Stimulated activated CD8-positive, alpha-beta memory T cell treated with anti-CD3 and anti-CD28 coated beads, Interleukin-15, amount 100 ng/mL, for 1 hour (primary cell): ENCODE data around the gene PUS10.
"Not testable (repeated sequence)": the region's sequence is repeated elsewhere in the genome, so short reads cannot be mapped to it uniquely, and the experiment has no call there.

ENCODE experiments used
- DNase-seq: peaks from one replicate; pipeline ENCODE4 v3.0.0-alpha.2; 2020; ENCODE audit warnings: low read depth

The PUS10 gene

GRCh38 chr2:60926741-60927552 is 91.1 kb downstream of the PUS10 start:
- no peak for DNase-seq

DNA sequence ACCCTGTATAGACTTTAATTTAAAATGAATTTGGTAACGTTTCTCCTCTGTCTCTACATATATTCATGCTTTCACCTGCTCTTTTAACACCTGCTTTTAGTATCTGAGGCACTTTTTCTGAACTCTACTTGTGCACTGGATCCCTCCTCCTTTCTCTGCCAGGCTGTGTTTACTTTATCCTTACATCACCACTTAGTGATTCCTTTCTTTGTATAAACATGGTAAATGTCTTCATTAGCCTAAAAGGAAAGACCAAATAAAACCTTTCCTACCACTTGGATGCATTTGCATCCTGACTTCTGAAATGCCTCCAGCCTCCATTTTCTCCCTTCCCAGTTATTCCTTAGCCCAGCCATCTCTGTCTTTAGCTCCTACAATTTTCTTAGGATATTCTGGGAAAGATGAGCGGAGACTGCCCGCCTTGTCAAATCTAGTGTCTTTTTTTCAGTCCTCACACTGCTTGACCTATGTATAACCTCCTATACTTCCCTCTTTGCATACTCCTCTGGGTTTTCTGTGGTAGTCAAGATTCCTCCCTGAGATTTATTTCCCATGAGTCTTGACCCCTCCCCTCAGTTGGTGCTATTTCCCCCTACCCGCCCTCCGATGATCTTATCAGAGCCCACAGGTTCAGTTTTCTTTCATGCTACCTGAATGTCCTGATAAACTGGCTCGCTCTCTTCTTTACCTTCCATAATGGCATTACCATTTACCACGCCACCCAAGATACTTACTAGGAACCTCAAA is 91.9 kb downstream of the PUS10 start:
- DNase-seq: no peak

DNA sequence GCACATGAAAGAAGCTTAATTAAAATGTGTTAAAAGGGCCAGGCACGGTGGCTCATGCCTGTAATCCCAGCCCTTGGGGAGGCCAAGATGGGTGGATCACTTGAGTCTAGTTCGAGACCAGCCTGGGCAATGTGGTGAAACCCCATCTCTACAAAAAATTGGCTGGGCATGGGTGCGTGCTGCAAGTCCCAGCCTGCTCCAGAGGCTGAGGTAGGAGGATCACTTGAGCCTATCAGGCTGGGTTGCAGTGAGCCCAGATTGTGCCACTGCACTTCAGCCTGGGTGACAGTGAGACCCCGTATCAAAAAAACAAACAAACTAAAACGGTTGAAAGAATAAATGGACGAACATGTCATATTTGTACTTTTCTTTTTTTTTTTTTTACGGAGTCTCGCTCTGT is 110.7 kb downstream of the PUS10 start:
- no peak for DNase-seq

- no peak for DNase-seq
Observed at GRCh38 chr2:60906395-60906794, 111.7 kb downstream of the PUS10 start.

DNA sequence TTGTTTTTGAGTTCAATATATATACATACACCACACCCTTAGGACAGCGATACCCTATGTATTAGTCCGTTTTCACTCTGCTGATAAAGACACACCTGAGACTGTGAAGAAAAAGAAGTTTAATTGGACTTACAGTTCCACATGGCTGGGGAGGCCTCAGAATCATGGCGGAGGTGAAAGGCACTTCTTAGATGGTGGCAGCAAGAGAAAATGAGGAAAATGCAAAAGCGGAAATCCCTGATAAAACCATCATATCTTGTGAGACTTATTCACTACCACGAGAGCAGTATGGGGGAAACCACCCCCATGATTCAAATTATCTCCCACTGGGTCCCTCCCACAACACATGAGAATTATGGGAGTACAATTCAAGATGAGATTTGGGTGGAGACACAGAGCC is 112.2 kb downstream of the PUS10 start:
- not testable (repeated sequence) for DNase-seq

DNA sequence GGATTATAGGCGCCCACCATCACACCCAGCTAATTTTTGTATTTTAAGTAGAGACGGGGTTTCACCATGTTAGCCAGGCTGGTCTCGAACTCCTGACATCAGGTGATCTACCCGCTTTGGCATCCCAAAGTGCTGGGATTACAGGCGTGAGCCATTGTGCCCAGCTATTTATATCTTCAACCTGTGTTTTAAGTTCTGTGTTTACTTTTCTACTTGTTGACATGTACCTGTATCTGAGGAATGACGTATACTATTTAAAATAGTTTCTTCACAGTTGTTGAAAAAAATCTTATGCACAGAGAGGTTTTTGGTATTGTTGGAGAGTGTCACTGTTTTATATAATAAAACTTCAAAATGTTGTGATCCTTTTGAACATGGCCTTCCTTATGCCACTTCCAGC is 116.8 kb downstream of the PUS10 start:
- not testable (repeated sequence) for DNase-seq

- no peak for DNase-seq
Observed at GRCh38 chr2:60899892-60900249, 118.2 kb downstream of the PUS10 start.

GRCh38 chr2:60899230-60899891 is 118.7 kb downstream of the PUS10 start:
- no peak for DNase-seq

DNA sequence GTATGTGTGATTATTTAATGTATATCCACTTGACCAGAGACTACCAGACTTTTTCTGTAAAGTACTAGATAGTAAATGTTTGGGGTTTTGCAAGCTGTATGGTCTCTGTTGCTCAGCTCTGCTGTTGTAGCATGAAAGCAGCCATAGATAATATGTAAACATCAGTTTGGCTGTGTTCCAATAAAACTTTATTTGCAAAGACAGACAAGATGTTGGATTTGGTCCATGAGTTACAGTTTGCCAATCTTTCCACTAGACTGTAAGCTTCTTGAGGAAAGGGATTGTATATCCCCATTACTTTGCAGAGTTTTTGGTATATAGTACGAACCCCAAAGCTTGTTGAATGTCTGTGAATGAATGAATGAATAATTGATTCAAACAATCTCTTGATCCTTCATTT is 119.5 kb downstream of the PUS10 start:
- DNase-seq: no peak
